Measurements from ENCODE around the gene MMP25.

The MMP25 gene

DNA sequence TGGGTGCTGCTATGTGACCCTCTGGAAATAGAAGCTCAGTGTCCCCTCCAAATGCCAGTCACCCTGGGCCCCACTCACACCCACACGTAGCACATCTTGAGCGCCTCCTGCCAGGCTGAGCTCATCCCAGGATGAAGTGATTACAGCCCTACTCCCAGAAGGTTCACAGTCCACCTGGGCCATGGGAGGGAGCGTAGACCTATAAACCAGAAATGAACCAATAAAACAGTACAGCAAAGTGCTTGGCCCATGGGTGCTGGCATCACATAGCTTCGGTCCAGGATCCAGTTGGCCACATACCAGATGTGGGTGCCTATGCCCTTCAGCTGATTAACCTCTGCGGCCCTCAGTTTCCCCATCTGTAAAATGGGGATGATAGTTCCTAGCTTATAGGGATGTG, 7.5 kb upstream of the MMP25 start:
- DNase-seq (ENCODE audit: extremely low spot score) = no peak
- CTCF ChIA-PET = interaction anchor here (0.9 to 8.9 kb wide), 6 partner anchors 7 to 91 kb away, joined by 3 to 140 read pairs (median 5); no protein-coding TSS in a partner anchor
- POLR2A ChIA-PET = no interaction called here
- TF ChIP-seq, protein P1, sequence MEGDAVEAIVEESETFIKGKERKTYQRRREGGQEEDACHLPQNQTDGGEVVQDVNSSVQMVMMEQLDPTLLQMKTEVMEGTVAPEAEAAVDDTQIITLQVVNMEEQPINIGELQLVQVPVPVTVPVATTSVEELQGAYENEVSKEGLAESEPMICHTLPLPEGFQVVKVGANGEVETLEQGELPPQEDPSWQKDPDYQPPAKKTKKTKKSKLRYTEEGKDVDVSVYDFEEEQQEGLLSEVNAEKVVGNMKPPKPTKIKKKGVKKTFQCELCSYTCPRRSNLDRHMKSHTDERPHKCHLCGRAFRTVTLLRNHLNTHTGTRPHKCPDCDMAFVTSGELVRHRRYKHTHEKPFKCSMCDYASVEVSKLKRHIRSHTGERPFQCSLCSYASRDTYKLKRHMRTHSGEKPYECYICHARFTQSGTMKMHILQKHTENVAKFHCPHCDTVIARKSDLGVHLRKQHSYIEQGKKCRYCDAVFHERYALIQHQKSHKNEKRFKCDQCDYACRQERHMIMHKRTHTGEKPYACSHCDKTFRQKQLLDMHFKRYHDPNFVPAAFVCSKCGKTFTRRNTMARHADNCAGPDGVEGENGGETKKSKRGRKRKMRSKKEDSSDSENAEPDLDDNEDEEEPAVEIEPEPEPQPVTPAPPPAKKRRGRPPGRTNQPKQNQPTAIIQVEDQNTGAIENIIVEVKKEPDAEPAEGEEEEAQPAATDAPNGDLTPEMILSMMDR (IDR thresholded peaks at IDR 0.05; ENCODE audit: control extremely low read depth, extremely low read depth, low read depth, missing control alignments) = no peak

DNA sequence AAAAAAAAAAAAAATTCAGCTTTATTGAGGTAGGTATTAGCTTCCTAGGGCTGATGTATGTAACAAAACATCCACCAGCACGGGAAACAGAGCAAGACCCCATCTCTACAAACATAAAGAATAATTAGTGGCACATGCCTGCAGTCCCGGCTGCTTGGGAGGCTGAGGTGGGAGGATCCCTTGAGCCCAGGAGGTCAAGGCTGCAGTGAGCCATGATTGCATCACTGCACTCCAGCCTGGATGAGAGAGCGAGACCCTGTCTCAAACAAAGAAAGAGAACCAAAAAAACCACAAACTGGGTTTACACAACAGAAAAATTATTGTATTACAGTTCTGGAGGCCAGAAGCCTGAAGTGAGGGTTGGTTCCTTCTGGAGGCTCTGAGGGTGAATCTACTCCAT, 4.0 kb upstream of the MMP25 start:
- ChIA-PET CTCF (interaction anchor here (0.8 to 8.9 kb wide), 3 partner anchors 11 to 23 kb away, joined by 3 to 140 read pairs (median 8); partner anchors contain the start of gene TNFRSF12A), POLR2A (interaction anchor here (0.6 kb wide), 1 partner anchor 11 kb away, joined by 3 read pairs; no protein-coding TSS in a partner anchor)
- no peak for DNase-seq (ENCODE audit: extremely low spot score)
- TF ChIP-seq, protein P1 (IDR thresholded peaks at IDR 0.05; ENCODE audit: control extremely low read depth, extremely low read depth, low read depth, missing control alignments) = no peak

DNA sequence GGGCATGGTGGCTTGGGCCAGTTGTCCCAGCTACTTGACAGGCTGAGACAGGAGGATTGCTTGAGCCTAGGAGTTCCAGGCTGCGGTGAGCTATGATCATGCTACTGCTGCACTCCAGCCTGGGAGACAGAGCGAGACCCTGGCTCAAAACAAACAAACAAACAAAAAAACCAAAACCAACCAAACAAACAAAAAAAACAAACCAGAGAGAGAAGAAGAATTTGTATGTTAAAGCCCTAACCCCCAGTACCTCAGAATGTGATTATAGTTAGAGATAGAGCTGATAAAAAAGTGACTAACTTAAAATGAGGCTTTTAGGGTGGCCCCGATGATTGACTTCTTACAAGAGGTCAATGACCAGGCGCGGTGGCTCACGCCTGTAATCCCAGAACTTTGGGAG, 1.7 kb upstream of the MMP25 start:
- DNase-seq (ENCODE audit: extremely low spot score) = no peak
- ChIA-PET POLR2A (no interaction called here), CTCF (interaction anchor here (1.2 to 8.9 kb wide), 3 partner anchors 13 to 85 kb away, joined by 3 to 140 read pairs (median 3); no protein-coding TSS in a partner anchor)
- TF ChIP-seq, protein P1 (IDR thresholded peaks at IDR 0.05; ENCODE audit: control extremely low read depth, extremely low read depth, low read depth, missing control alignments) = no peak

GRCh38 chr16:3046641-3047386, 453 bp downstream of the MMP25 start:
- POLR2A ChIA-PET = no interaction called here
- DNase-seq (ENCODE audit: extremely low spot score) = peak; percentile 45
- TF ChIP-seq, protein P1 (IDR thresholded peaks at IDR 0.05; ENCODE audit: control extremely low read depth, extremely low read depth, low read depth, missing control alignments) = no peak
- CTCF ChIA-PET = interaction anchor here (1.6 to 5.4 kb wide), 6 partner anchors 12 to 103 kb away, joined by 4 to 48 read pairs (median 11); no protein-coding TSS in a partner anchor

- ChIA-PET POLR2A (no interaction called here), CTCF (interaction anchor here (1.0 to 5.4 kb wide), 8 partner anchors 11 to 179 kb away, joined by 3 to 48 read pairs (median 9); no protein-coding TSS in a partner anchor)
- peak; percentile 18 for DNase-seq (ENCODE audit: extremely low spot score)
- TF ChIP-seq, protein P1 (IDR thresholded peaks at IDR 0.05; ENCODE audit: control extremely low read depth, extremely low read depth, low read depth, missing control alignments) = no peak
Observed at GRCh38 chr16:3047387-3047720, 993 bp downstream of the MMP25 start.

DNA sequence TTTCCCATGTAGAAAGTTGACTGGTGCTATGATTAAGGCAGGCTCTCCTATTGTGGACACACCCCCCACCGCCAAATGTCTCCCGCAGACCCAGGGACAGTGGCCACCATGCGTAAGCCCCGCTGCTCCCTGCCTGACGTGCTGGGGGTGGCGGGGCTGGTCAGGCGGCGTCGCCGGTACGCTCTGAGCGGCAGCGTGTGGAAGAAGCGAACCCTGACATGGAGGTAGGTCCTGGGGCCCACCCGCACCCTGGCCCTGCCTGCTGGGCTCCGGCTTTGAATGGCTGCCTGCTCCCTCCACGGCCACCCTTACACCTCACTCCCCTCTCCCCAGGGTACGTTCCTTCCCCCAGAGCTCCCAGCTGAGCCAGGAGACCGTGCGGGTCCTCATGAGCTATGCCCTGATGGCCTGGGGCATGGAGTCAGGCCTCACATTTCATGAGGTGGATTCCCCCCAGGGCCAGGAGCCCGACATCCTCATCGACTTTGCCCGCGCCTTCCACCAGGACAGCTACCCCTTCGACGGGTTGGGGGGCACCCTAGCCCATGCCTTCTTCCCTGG, 3.6 kb downstream of the MMP25 start:
- TF ChIP-seq, protein P1 (IDR thresholded peaks at IDR 0.05; ENCODE audit: control extremely low read depth, extremely low read depth, low read depth, missing control alignments) = no peak
- ChIA-PET CTCF (interaction anchor here (0.9 to 5.4 kb wide), 5 partner anchors 8 to 22 kb away, joined by 3 to 48 read pairs (median 7); no protein-coding TSS in a partner anchor), POLR2A (no interaction called here)
- no peak for DNase-seq (ENCODE audit: extremely low spot score)
